Activated CD4-positive, alpha-beta T cell treated with anti-CD3 and anti-CD28 coated beads, Interleukin-2, amount 10 ng/mL, durations not matched to agents 24 days and 14 days (primary cell): Measurements from ENCODE around the gene PAM. TPM values are rescaled to one million over a fixed set of nuclear protein-coding genes. Genes with fewer than 3 reads are reported as not detected.
"Not testable (repeated sequence)": the region's sequence is repeated elsewhere in the genome, so short reads cannot be mapped to it uniquely, and the experiment has no call there.

Source experiments
- DNase-seq: peaks from one replicate; pipeline ENCODE4 v3.0.0; 2022
- H3K27ac Mint-ChIP-seq: one replicate; pipeline ENCODE4 v1.8.0; 2022; ENCODE audit warnings: mild to moderate bottlenecking, mixed read lengths
- H3K27me3 Mint-ChIP-seq: one replicate; pipeline ENCODE4 v1.8.0; 2022; ENCODE audit warnings: mixed read lengths
- H3K36me3 Mint-ChIP-seq: one replicate; pipeline ENCODE4 v1.8.0; 2022; ENCODE audit warnings: low read depth, mild to moderate bottlenecking, mixed read lengths
- H3K4me1 Mint-ChIP-seq: one replicate; pipeline ENCODE4 v1.8.0; 2021; ENCODE audit warnings: mixed read lengths
- H3K4me3 Mint-ChIP-seq: one replicate; pipeline ENCODE4 v1.8.0; 2022; ENCODE audit warnings: mild to moderate bottlenecking, moderate library complexity, mixed read lengths
- H3K9me3 Mint-ChIP-seq: one replicate; pipeline ENCODE4 v1.8.0; 2021; ENCODE audit warnings: mixed read lengths
- intact Hi-C: fragments of 100-400 bp; cut with micrococcal nuclease; formaldehyde crosslinking; loops from one replicate; pipeline ENCODE4 v1.15.1; 2023
- total RNA-seq: library from RNA; stranded (reverse); gene quantifications from 2 replicates; pipeline ENCODE4 v1.2.3, GENCODE V29; 2022

The PAM gene
- total RNA-seq, 1 donor from 2014 or later: 72.2 TPM

GRCh38 chr5:102998224-102998623, 243.1 kb downstream of the PAM start:
- peaks cover 16% of the 10 kb centered on the region for H3K9me3 Mint-ChIP-seq
- intact Hi-C loops: no loop called here
- H3K4me1 Mint-ChIP-seq: peaks cover 3% of the 10 kb centered on the region
- no peak overlapping the region for H3K4me3 Mint-ChIP-seq
- peaks cover 18% of the 10 kb centered on the region for H3K36me3 Mint-ChIP-seq
- H3K27ac Mint-ChIP-seq: no peak overlapping the region
- DNase-seq: no peak
- no peaks in the 10 kb centered on the region for H3K27me3 Mint-ChIP-seq

- intact Hi-C loops: no loop called here
- Mint-ChIP-seq H3K4me1 (peaks cover 3% of the 10 kb centered on the region), H3K27ac (no peak overlapping the region), H3K36me3 (peaks cover 12% of the 10 kb centered on the region), H3K4me3 (no peak overlapping the region), H3K27me3 (no peaks in the 10 kb centered on the region), H3K9me3 (peaks cover 9% of the 10 kb centered on the region)
- DNase-seq: no peak
Measured at GRCh38 chr5:102999191-102999590, 244.1 kb downstream of the PAM start.

- H3K27me3 Mint-ChIP-seq, H3K4me1 Mint-ChIP-seq, H3K4me3 Mint-ChIP-seq, intact Hi-C loops, H3K27ac Mint-ChIP-seq, H3K9me3 Mint-ChIP-seq, DNase-seq: not testable (repeated sequence)
- peaks cover 11% of the 10 kb centered on the region for H3K36me3 Mint-ChIP-seq
Measured at GRCh38 chr5:102999621-103000020, 244.5 kb downstream of the PAM start.

- no peak overlapping the region for H3K4me3 Mint-ChIP-seq
- no peaks in the 10 kb centered on the region for H3K27me3 Mint-ChIP-seq
- no peak overlapping the region for H3K27ac Mint-ChIP-seq
- peaks cover 8% of the 10 kb centered on the region for H3K9me3 Mint-ChIP-seq
- peaks cover 3% of the 10 kb centered on the region for H3K4me1 Mint-ChIP-seq
- no peak for DNase-seq
- intact Hi-C loops: no loop called here
- peaks cover 9% of the 10 kb centered on the region for H3K36me3 Mint-ChIP-seq
Measured at GRCh38 chr5:103000089-103000488, 245.0 kb downstream of the PAM start.

- Mint-ChIP-seq H3K27me3 (no peaks in the 10 kb centered on the region), H3K9me3 (peaks cover 8% of the 10 kb centered on the region), H3K27ac (no peak overlapping the region), H3K36me3 (peaks cover 11% of the 10 kb centered on the region), H3K4me3 (no peak overlapping the region), H3K4me1 (no peaks in the 10 kb centered on the region)
- intact Hi-C loops: no loop called here
- DNase-seq: no peak
Measured at GRCh38 chr5:103003872-103004271, 248.8 kb downstream of the PAM start.

- Mint-ChIP-seq H3K4me3 (no peak overlapping the region), H3K27ac (no peak overlapping the region), H3K4me1 (peaks cover 1% of the 10 kb centered on the region), H3K9me3 (peaks cover 3% of the 10 kb centered on the region), H3K27me3 (no peaks in the 10 kb centered on the region), H3K36me3 (peaks cover 12% of the 10 kb centered on the region)
- intact Hi-C loops: no loop called here
- no peak for DNase-seq
Measured at GRCh38 chr5:103005276-103005675, 250.2 kb downstream of the PAM start.

- Mint-ChIP-seq H3K9me3 (no peaks in the 10 kb centered on the region), H3K27me3 (no peaks in the 10 kb centered on the region), H3K4me1 (peaks cover 2% of the 10 kb centered on the region), H3K36me3 (peaks cover 20% of the 10 kb centered on the region), H3K27ac (no peak overlapping the region), H3K4me3 (no peak overlapping the region)
- DNase-seq: no peak
- intact Hi-C loops: no loop called here
Measured at GRCh38 chr5:103006921-103007320, 251.8 kb downstream of the PAM start.

- Mint-ChIP-seq H3K4me1 (peaks cover 5% of the 10 kb centered on the region), H3K36me3 (peaks cover 29% of the 10 kb centered on the region), H3K9me3 (peaks cover 5% of the 10 kb centered on the region)
Measured at GRCh38 chr5:103010168-103010567, 255.1 kb downstream of the PAM start.

DNA sequence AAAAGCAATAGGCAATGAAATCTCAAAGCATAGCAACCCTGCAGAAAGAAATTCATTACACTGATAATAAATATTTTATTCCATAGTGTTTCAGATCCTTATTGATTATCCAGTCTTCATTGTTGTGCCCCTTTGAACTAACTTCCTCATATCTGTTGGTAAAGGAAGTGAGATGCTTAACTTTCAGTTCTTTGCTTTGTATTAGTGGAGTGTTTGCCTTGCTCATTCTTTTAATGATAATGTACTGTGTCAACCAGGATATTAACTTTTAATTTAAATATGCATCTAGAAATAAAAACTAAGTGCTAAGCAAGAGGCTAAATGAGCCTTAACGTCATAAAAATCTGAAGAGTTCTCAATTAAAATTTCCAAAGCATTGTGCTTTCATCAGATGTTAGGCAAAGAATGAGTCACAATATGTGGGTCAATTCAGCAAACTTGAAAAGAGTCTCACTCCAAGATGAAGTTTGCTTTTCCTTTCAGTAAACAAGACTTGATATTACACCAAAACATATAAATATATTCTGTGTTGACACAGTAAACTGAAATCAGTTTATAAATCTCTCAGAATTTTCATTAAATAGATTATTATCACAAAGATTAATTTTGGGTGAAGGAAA, 258.9 kb downstream of the PAM start:
- DNase-seq: no peak
- H3K4me1 Mint-ChIP-seq: peaks cover 5% of the 10 kb centered on the region
- intact Hi-C loops: no loop called here
- no peaks in the 10 kb centered on the region for H3K27me3 Mint-ChIP-seq
- H3K36me3 Mint-ChIP-seq: peaks cover 32% of the 10 kb centered on the region
- no peak overlapping the region for H3K27ac Mint-ChIP-seq
- peaks cover 5% of the 10 kb centered on the region for H3K9me3 Mint-ChIP-seq
- H3K4me3 Mint-ChIP-seq: no peak overlapping the region

More at GRCh38 chr5:103010168-103010567, 255.1 kb downstream of the PAM start:
- DNase-seq: no peak
- Mint-ChIP-seq H3K27ac (no peak overlapping the region), H3K27me3 (no peaks in the 10 kb centered on the region), H3K4me3 (no peak overlapping the region)
- intact Hi-C loops: no loop called here

DNA sequence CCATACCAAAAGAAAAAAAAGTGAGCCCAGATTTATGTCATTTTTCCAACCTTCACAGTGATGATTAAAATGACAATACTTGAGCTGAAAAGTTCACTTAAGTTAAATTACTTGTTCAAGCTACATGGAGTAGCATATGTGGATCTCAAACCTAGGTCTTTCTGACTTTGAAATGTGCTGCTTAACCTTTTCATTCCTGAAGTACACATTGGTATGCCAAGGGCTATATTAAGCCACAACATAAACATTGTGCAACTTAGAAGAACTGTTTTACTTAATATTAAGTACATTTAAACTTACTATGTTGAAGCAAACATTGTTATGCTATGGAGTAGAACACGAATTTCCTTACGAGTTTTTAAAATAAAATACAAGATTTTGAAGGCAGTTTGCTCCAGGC, 259.9 kb downstream of the PAM start:
- Mint-ChIP-seq H3K27ac (no peak overlapping the region), H3K4me3 (no peak overlapping the region), H3K27me3 (no peaks in the 10 kb centered on the region), H3K4me1 (peaks cover 5% of the 10 kb centered on the region), H3K36me3 (peaks cover 27% of the 10 kb centered on the region), H3K9me3 (peaks cover 5% of the 10 kb centered on the region)
- intact Hi-C loops: no loop called here
- DNase-seq: no peak

- Mint-ChIP-seq H3K4me3 (no peak overlapping the region), H3K36me3 (peaks cover 28% of the 10 kb centered on the region), H3K4me1 (peaks cover 2% of the 10 kb centered on the region), H3K9me3 (peaks cover 5% of the 10 kb centered on the region), H3K27ac (no peak overlapping the region), H3K27me3 (no peaks in the 10 kb centered on the region)
- intact Hi-C loops: no loop called here
- DNase-seq: no peak
Measured at GRCh38 chr5:103016167-103016566, 261.1 kb downstream of the PAM start.

GRCh38 chr5:103019804-103020203, 264.7 kb downstream of the PAM start:
- peaks cover 22% of the 10 kb centered on the region for H3K36me3 Mint-ChIP-seq
- H3K9me3 Mint-ChIP-seq: no peaks in the 10 kb centered on the region
- H3K27me3 Mint-ChIP-seq: no peaks in the 10 kb centered on the region
- no peaks in the 10 kb centered on the region for H3K4me1 Mint-ChIP-seq
- intact Hi-C loops: no loop called here
- H3K27ac Mint-ChIP-seq: no peak overlapping the region
- DNase-seq: no peak
- no peak overlapping the region for H3K4me3 Mint-ChIP-seq

DNA sequence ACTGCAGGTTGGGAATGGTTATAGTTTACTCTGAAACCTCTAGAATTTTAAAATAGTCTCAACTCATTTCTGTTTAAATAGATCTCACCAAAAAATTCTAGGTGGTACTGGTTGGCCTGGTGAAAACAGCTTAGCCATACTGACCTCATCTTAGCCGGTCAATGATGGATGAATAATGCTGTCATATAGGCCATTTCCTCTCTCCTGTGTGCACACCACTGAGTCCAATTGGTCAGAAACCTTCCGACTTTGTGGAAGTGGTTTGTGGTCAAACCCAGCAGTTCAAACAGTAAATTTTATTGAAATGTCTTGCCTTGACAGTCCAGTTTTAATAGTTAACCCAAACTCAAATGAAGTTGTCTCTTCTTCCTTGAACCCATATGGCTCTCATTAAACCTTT, 266.2 kb downstream of the PAM start:
- DNase-seq: no peak
- H3K9me3 Mint-ChIP-seq: no peaks in the 10 kb centered on the region
- H3K4me1 Mint-ChIP-seq: no peaks in the 10 kb centered on the region
- intact Hi-C loops: no loop called here
- H3K36me3 Mint-ChIP-seq: peaks cover 19% of the 10 kb centered on the region
- no peak overlapping the region for H3K27ac Mint-ChIP-seq
- no peak overlapping the region for H3K4me3 Mint-ChIP-seq
- H3K27me3 Mint-ChIP-seq: no peaks in the 10 kb centered on the region

- Mint-ChIP-seq H3K4me1 (no peaks in the 10 kb centered on the region), H3K9me3 (peaks cover 3% of the 10 kb centered on the region), H3K36me3 (peaks cover 25% of the 10 kb centered on the region), H3K27me3 (no peaks in the 10 kb centered on the region), H3K4me3 (no peak overlapping the region), H3K27ac (no peak overlapping the region)
- DNase-seq: no peak
- intact Hi-C loops: no loop called here
Measured at GRCh38 chr5:103027267-103027666, 272.2 kb downstream of the PAM start.

- Mint-ChIP-seq H3K27me3 (no peaks in the 10 kb centered on the region), H3K27ac (no peak overlapping the region), H3K36me3 (peaks cover 17% of the 10 kb centered on the region), H3K4me3 (no peak overlapping the region), H3K4me1 (no peaks in the 10 kb centered on the region), H3K9me3 (peaks cover 3% of the 10 kb centered on the region)
- no peak for DNase-seq
- intact Hi-C loops: no loop called here
Measured at GRCh38 chr5:103031607-103032006, 276.5 kb downstream of the PAM start.
